HCT116 (cell line): Measurements from ENCODE around the gene PLCH2.

ENCODE experiments used
- EZH2 ChIP-seq: fragments of 200-600 bp; sonication (generic); IDR thresholded peaks from 2 replicates; pipeline ENCODE4 v1.6.1; 2017; ENCODE audit warnings: antibody characterized with exemption, mixed run types
- EZH2phosphoT487 ChIP-seq: fragments of 200-600 bp; IDR thresholded peaks from 2 replicates; pipeline ENCODE4 v1.6.1; 2018; ENCODE audit warnings: antibody characterized with exemption, borderline replicate concordance
- JUND ChIP-seq: IDR thresholded peaks from 2 replicates; pipeline ENCODE4 v1.6.1; 2012
- POLR2A ChIP-seq: IDR thresholded peaks from 2 replicates; pipeline ENCODE4 v1.7.0; 2011; ENCODE audit warnings: borderline replicate concordance; ENCODE audit not compliant: insufficient read depth, insufficient read length; ENCODE audit errors: extremely low read depth
- POLR2AphosphoS5 ChIP-seq: IDR thresholded peaks from 2 replicates; pipeline ENCODE4 v1.6.1; 2011; ENCODE audit warnings: mild to moderate bottlenecking, low read depth, low read length, moderate library complexity
- RAD21 ChIP-seq: IDR thresholded peaks from 2 replicates; pipeline ENCODE4 v1.6.1; 2012; ENCODE audit warnings: low read depth, mild to moderate bottlenecking
- SIN3A ChIP-seq: IDR thresholded peaks from 2 replicates; pipeline ENCODE4 v1.6.1; 2012; ENCODE audit warnings: low read depth
- SP1 ChIP-seq: IDR thresholded peaks from 2 replicates; pipeline ENCODE4 v1.6.1; 2012; ENCODE audit warnings: low read depth
- SRF ChIP-seq: IDR thresholded peaks from 2 replicates; pipeline ENCODE4 v1.6.1; 2012; ENCODE audit warnings: low read depth
- YY1 ChIP-seq: IDR thresholded peaks from 2 replicates; pipeline ENCODE4 v1.6.1; 2011; ENCODE audit warnings: low read length, low read depth, moderate library complexity, mild to moderate bottlenecking; ENCODE audit not compliant: insufficient replicate concordance; ENCODE audit errors: extremely low read depth
- ZBTB33 ChIP-seq: IDR thresholded peaks from 2 replicates; pipeline ENCODE4 v1.6.1; 2011; ENCODE audit warnings: mild to moderate bottlenecking, low read length, moderate library complexity; ENCODE audit not compliant: insufficient replicate concordance; ENCODE audit errors: extremely low read depth
- TF ChIP-seq, protein P1 (sequence below): IDR thresholded peaks from 2 replicates; pipeline ENCODE4 v1.6.1; 2012
- TF ChIP-seq, protein P2 (sequence below), 3 experiments: fragments of 200-600 bp in 1 of 3; sonication (generic) in 1 of 3; IDR thresholded peaks in 2 of 3; conservative IDR thresholded peaks in 1 of 3; 2 replicates each; pipeline ENCODE4 v1.5.1; 2012 to 2017; ENCODE audit warnings: low read depth in 2 of 3, low read length in 2 of 3, antibody characterized with exemption in 1 of 3, borderline replicate concordance in 1 of 3, control low read depth in 1 of 3, mild to moderate bottlenecking in 1 of 3, mixed read lengths in 1 of 3, mixed run types in 1 of 3, moderate library complexity in 1 of 3; ENCODE audit not compliant: insufficient read depth in 1 of 3
- TF ChIP-seq, protein P3 (sequence below): IDR thresholded peaks from 2 replicates; pipeline ENCODE4 v1.6.1; 2012

GRCh38 chr1:2493691-2494322, 17.7 kb downstream of the PLCH2 start:
- TF ChIP-seq, protein P1, sequence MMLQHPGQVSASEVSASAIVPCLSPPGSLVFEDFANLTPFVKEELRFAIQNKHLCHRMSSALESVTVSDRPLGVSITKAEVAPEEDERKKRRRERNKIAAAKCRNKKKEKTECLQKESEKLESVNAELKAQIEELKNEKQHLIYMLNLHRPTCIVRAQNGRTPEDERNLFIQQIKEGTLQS: no peak
- TF ChIP-seq SIN3A: no peak
- TF ChIP-seq SP1: no peak
- no peak for TF ChIP-seq YY1
- TF ChIP-seq POLR2A: no peak
- TF ChIP-seq, protein P2, sequence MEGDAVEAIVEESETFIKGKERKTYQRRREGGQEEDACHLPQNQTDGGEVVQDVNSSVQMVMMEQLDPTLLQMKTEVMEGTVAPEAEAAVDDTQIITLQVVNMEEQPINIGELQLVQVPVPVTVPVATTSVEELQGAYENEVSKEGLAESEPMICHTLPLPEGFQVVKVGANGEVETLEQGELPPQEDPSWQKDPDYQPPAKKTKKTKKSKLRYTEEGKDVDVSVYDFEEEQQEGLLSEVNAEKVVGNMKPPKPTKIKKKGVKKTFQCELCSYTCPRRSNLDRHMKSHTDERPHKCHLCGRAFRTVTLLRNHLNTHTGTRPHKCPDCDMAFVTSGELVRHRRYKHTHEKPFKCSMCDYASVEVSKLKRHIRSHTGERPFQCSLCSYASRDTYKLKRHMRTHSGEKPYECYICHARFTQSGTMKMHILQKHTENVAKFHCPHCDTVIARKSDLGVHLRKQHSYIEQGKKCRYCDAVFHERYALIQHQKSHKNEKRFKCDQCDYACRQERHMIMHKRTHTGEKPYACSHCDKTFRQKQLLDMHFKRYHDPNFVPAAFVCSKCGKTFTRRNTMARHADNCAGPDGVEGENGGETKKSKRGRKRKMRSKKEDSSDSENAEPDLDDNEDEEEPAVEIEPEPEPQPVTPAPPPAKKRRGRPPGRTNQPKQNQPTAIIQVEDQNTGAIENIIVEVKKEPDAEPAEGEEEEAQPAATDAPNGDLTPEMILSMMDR (IDR thresholded peaks at IDR 0.05 in 2 of 3, conservative IDR thresholded peaks at IDR 0.05 in 1 of 3; ENCODE audit: borderline replicate concordance in 1 of 3, insufficient read depth in 1 of 3, low read depth in 2 of 3, low read length in 2 of 3): no peak
- no peak for TF ChIP-seq ZBTB33
- TF ChIP-seq, protein P3, sequence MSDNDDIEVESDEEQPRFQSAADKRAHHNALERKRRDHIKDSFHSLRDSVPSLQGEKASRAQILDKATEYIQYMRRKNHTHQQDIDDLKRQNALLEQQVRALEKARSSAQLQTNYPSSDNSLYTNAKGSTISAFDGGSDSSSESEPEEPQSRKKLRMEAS: no peak
- TF ChIP-seq EZH2phosphoT487: no peak
- TF ChIP-seq SRF: no peak
- TF ChIP-seq JUND: no peak
- TF ChIP-seq POLR2AphosphoS5: no peak
- TF ChIP-seq RAD21: no peak
- no peak for TF ChIP-seq EZH2
